PFSK-1 (cell line): ENCODE measurements around the gene CHD5.

Experiments used
- FOXP2 ChIP-seq: optimal IDR thresholded peaks from 2 replicates; pipeline ENCODE3; 2011; ENCODE audit warnings: borderline replicate concordance, control low read depth, inconsistent platforms; ENCODE audit not compliant: insufficient read depth; ENCODE audit errors: extremely low read length, extremely low read depth
- POLR2AphosphoS5 ChIP-seq: IDR thresholded peaks from 2 replicates; pipeline ENCODE4 v1.6.1; 2012; ENCODE audit warnings: low read depth, mild to moderate bottlenecking, control low read depth, low read length, moderate library complexity
- REST ChIP-seq, 2 experiments: IDR thresholded peaks; 2 replicates each; pipeline versions ENCODE4 v1.6.1 to v1.8.0; 2011 to 2012; ENCODE audit warnings: low read depth in 2 of 2, low read length in 2 of 2, control low read depth in 1 of 2, inconsistent platforms in 1 of 2, mild to moderate bottlenecking in 1 of 2, moderate library complexity in 1 of 2; ENCODE audit not compliant: insufficient read depth in 1 of 2
- SIN3A ChIP-seq: IDR thresholded peaks from 2 replicates; pipeline ENCODE4 v1.6.1; 2012; ENCODE audit warnings: mild to moderate bottlenecking, low read length, moderate library complexity, borderline replicate concordance; ENCODE audit not compliant: insufficient read depth
- TAF1 ChIP-seq: IDR thresholded peaks from 2 replicates; pipeline ENCODE4 v1.6.1; 2012; ENCODE audit warnings: low read length, control low read depth, borderline replicate concordance; ENCODE audit not compliant: insufficient read depth

CHD5 gene

GRCh38 chr1:6191968-6192367, 11.8 kb upstream of the CHD5 start:
- TF ChIP-seq REST (IDR thresholded peaks at IDR 0.05; ENCODE audit: insufficient read depth in 1 of 2, low read depth in 2 of 2, low read length in 2 of 2) (no peak), POLR2AphosphoS5 (no peak), FOXP2 (no peak), SIN3A (no peak), TAF1 (no peak)

- TF ChIP-seq SIN3A (no peak), TAF1 (no peak), POLR2AphosphoS5 (no peak), REST (IDR thresholded peaks at IDR 0.05; ENCODE audit: insufficient read depth in 1 of 2, low read depth in 2 of 2, low read length in 2 of 2) (no peak), FOXP2 (no peak)
Measured at GRCh38 chr1:6188466-6188865, 8.3 kb upstream of the CHD5 start.

- TF ChIP-seq REST (IDR thresholded peaks at IDR 0.05; ENCODE audit: insufficient read depth in 1 of 2, low read depth in 2 of 2, low read length in 2 of 2) (no peak), POLR2AphosphoS5 (no peak; the same call in 1 of the 2 replicates), SIN3A (no peak)
Measured at GRCh38 chr1:6185635-6186382, 5.7 kb upstream of the CHD5 start.

- TF ChIP-seq SIN3A (no peak), FOXP2 (no peak), TAF1 (no peak), REST (IDR thresholded peaks at IDR 0.05; ENCODE audit: insufficient read depth in 1 of 2, low read depth in 2 of 2, low read length in 2 of 2) (no peak), POLR2AphosphoS5 (no peak; the same call in 1 of the 2 replicates)
Measured at GRCh38 chr1:6185151-6185550, 5.0 kb upstream of the CHD5 start.
